Psoas muscle (tissue), 8 donors: ENCODE measurements around the gene MGLL. TPM values are rescaled to one million over a fixed set of nuclear protein-coding genes. Genes with fewer than 3 reads are reported as not detected.

Source experiments
- ATAC-seq, 4 donors: fragments of 200-7000 bp; cut with Tn5 transposase; one replicate each; pipeline ENCODE4 v1.9.1; 2020; ENCODE audit warnings: moderate library complexity in 3 of 4, mild to moderate bottlenecking in 2 of 4
- DNase-seq, 2 donors: peaks; one replicate each; pipeline ENCODE4 v3.0.0-alpha.2; 2020
- H3K27ac ChIP-seq: fragments of 200-600 bp; one replicate; pipeline ENCODE4 v1.8.0; 2022
- H3K27me3 ChIP-seq, 3 donors: fragments of 200-600 bp in 1 of 3; one replicate each; pipeline versions ENCODE4 v1.6.1 to v1.8.0; 2013 to 2022; ENCODE audit warnings: low read length in 2 of 3, mild to moderate bottlenecking in 2 of 3, moderate library complexity in 1 of 3; ENCODE audit not compliant: insufficient read depth in 3 of 3
- H3K36me3 ChIP-seq, 2 donors: fragments of 200-600 bp in 1 of 2; one replicate each; pipeline versions ENCODE4 v1.6.1 to v1.8.0; 2013 to 2022; ENCODE audit warnings: low read depth in 1 of 2, mild to moderate bottlenecking in 1 of 2, moderate library complexity in 1 of 2; ENCODE audit not compliant: insufficient read depth in 1 of 2
- H3K4me1 ChIP-seq: fragments of 200-600 bp; one replicate; pipeline ENCODE4 v1.8.0; 2022
- H3K4me3 ChIP-seq: fragments of 200-600 bp; one replicate; pipeline ENCODE4 v1.8.0; 2022; ENCODE audit warnings: mild to moderate bottlenecking
- H3K9me3 ChIP-seq: fragments of 200-600 bp; one replicate; pipeline ENCODE4 v1.8.0; 2022
- WGBS, 3 donors: extraction: QIAGEN DNeasy Blood & Tissue Kit; methylation state at CpG; one replicate each; pipeline versions ENCODE4 v1.1.6 to v1.1.7; 2013; 5-methylcytosine and 5-hydroxymethylcytosine counted together
- intact Hi-C, 2 donors: fragments of 100-400 bp; cut with DNase I; formaldehyde crosslinking; loops; one replicate each; pipeline versions ENCODE4 v1.11.0 to v1.14.2; 2022
- polyA plus RNA-seq, 3 donors: library from polyadenylated mRNA; stranded (reverse); fragments of 200-250 nt; gene quantifications; one replicate each; pipeline ENCODE4 v1.2.3, GENCODE V29; 2013
- total RNA-seq, 4 donors: library from RNA; stranded (reverse); fragmentation: NEBNext Ultra II Directional in 2 of 4; extraction: Animal tissue kit (Norgen Biotek cat#: 25700) in 2 of 4; gene quantifications; one replicate each; pipeline versions ENCODE4 v1.2.1 to v1.2.4, GENCODE V29; 2021 to 2023
- TF ChIP-seq, protein P1 (sequence below): fragments of 200-600 bp; IDR thresholded peaks from one replicate; pipeline ENCODE4 v1.8.0; 2022; ENCODE audit warnings: antibody characterized with exemption
- donor health status: healthy with polysubstance abuse.
- donor health status: DM: no; HTN: no; CAD: no; lungs with moderate emphysema.
- donor health status: Bipolar disorder and iron deficiency.
- donor health status: healthy.
- donor health status: DM: yes; HTN: yes; CAD: no.
- donor health status: DM: no; HTN: no; CAD: no.
- donor health status: DM: no; HTN: no; CAD: no.
- donor health status: DM: yes; HTN: yes; CAD: no.

MGLL gene
- total and polyA plus RNA-seq, 7 donors: 32.8 to 85.6 (median 63.0) TPM

DNA sequence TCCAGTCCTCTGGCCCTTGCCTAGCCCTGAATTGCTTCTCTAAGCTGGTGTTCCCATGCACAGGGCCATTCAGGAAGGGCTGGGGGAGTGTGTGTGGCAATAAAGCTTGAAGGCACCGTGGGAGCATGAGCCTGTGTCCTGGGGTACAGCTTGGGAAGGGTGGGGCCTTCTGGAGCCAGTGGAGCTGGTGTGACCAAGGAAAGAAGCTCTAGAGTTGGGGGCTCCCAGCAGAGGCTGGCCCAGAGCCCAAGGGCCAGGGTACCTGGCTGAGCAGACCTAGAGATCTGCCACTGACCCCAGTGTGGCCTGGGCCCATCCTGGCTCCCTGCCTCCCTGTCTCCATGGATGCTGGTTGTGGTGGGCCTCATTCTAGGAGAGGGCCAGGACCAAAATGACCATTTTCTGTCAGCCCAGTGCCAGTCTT, 141.5 kb downstream of the MGLL start:
- 88 to 94% (median 90%) methylated on average over 1 of the region's 1 CpG for WGBS, 3 donors
- H3K4me1 ChIP-seq: peaks cover 9% of the 10 kb centered on the region
- H3K9me3 ChIP-seq: no peaks in the 10 kb centered on the region
- ATAC-seq (no peak), DNase-seq (peak in 1 of 2 donors; percentile 46)
- H3K27me3 ChIP-seq: no peaks in the 10 kb centered on the region
- H3K4me3 ChIP-seq: no peak overlapping the region
- H3K36me3 ChIP-seq: peaks cover 0 to 46% of the 10 kb centered on the region in 2 donors
- no peak overlapping the region for H3K27ac ChIP-seq
- intact Hi-C loops: no loop called here
- TF ChIP-seq, protein P1, sequence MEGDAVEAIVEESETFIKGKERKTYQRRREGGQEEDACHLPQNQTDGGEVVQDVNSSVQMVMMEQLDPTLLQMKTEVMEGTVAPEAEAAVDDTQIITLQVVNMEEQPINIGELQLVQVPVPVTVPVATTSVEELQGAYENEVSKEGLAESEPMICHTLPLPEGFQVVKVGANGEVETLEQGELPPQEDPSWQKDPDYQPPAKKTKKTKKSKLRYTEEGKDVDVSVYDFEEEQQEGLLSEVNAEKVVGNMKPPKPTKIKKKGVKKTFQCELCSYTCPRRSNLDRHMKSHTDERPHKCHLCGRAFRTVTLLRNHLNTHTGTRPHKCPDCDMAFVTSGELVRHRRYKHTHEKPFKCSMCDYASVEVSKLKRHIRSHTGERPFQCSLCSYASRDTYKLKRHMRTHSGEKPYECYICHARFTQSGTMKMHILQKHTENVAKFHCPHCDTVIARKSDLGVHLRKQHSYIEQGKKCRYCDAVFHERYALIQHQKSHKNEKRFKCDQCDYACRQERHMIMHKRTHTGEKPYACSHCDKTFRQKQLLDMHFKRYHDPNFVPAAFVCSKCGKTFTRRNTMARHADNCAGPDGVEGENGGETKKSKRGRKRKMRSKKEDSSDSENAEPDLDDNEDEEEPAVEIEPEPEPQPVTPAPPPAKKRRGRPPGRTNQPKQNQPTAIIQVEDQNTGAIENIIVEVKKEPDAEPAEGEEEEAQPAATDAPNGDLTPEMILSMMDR: no peak

GRCh38 chr3:127680146-127680661, 142.1 kb downstream of the MGLL start:
- Histone ChIP-seq H3K4me3 (no peak overlapping the region), H3K36me3 (peaks cover 0 to 51% of the 10 kb centered on the region in 2 donors), H3K27me3 (no peaks in the 10 kb centered on the region), H3K4me1 (peaks cover 9% of the 10 kb centered on the region), H3K9me3 (no peaks in the 10 kb centered on the region), H3K27ac (no peak overlapping the region)
- DNase-seq: peak in 1 of 2 donors; percentile 24
- 95 to 97% (median 96%) methylated on average over 19 to 21 of the region's 21 CpGs for WGBS, 3 donors
- TF ChIP-seq, protein P1: no peak
- intact Hi-C loops: no loop called here
- no peak for ATAC-seq

GRCh38 chr3:127679534-127680145, 142.7 kb downstream of the MGLL start:
- peak overlapping the region; percentile 67 for H3K27ac ChIP-seq
- peaks cover 9% of the 10 kb centered on the region for H3K4me1 ChIP-seq
- no peaks in the 10 kb centered on the region for H3K9me3 ChIP-seq
- H3K27me3 ChIP-seq: no peaks in the 10 kb centered on the region
- peaks cover 0 to 51% of the 10 kb centered on the region in 2 donors for H3K36me3 ChIP-seq
- DNase-seq (peak in 1 of 2 donors; percentile 56), ATAC-seq (no peak)
- TF ChIP-seq, protein P1: no peak
- H3K4me3 ChIP-seq: no peak overlapping the region
- WGBS, 3 donors: 86 to 90% (median 89%) methylated on average over 20 to 21 of the region's 21 CpGs
- intact Hi-C loops: no loop called here

DNA sequence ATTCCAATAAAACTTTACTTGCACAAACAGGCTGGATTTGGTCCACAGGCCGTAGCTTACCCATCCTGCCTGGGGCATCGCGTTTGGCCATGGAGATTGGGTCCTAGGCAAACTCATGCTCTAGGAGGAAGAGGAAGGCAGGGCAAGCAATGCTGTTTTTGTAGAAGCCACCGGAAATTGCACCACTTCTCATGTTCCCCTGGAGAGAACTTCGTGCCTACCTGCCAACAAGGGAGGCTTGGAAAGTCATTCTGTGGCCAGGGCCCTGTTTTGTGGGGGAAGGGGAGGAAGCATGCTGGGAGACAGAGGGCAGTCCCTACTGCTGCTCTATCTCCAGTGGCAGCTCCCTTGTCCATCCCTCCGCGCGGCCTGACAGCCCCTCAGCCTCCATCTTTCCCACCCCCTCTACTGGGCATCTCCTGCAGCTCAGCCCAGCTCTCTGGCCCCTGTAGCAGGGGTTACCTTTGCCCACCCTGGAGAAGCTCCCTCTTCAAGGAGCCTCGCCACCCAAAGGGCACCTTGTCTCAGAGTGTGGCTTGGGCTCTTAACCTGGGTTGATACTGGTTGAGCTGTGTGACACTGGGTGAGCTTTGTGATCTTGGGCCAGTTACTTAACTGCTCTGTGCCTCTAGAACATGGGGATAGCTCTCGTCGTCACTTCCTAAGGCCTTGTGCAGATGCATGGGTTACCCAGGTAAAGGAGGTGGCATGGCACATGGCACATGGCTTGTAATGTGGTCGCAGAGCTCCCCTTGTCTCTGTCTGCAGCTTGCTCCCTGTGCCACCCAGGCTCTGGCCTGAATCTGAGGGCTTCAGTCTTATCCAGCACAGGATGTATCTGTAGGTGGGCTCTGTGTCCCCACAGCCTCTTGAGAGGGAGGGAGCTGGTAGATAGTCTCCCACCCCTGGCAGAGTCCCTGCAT, 143.4 kb downstream of the MGLL start:
- peak; percentile 27 to 60 for DNase-seq
- WGBS, 3 donors: 68 to 69% (median 68%) methylated on average over 12 of the region's 12 CpGs

More for the DNA sequence above, 143.4 kb downstream of the MGLL start:
- Histone ChIP-seq H3K9me3 (no peaks in the 10 kb centered on the region), H3K27ac (peak overlapping the region; percentile 67), H3K4me3 (no peak overlapping the region), H3K27me3 (no peaks in the 10 kb centered on the region), H3K36me3 (peaks cover 0 to 51% of the 10 kb centered on the region in 2 donors), H3K4me1 (peaks cover 13% of the 10 kb centered on the region)
- TF ChIP-seq, protein P1: no peak
- intact Hi-C loops: no loop called here
- peak; percentile 63 to 78 (median 74) for ATAC-seq
